Lung (tissue), 12 donors: ENCODE measurements around the gene KCNQ2. TPM values are rescaled to one million over a fixed set of nuclear protein-coding genes. Genes with fewer than 3 reads are reported as not detected.

Experiments used
- ATAC-seq: fragments of 200-7000 bp; cut with Tn5 transposase; one replicate; pipeline ENCODE4 v1.9.1; 2020; ENCODE audit warnings: moderate number of reproducible peaks; ENCODE audit not compliant: insufficient read depth, low FRiP score
- DNase-seq, 3 donors: peaks; one replicate each; pipeline ENCODE4 v3.0.0-alpha.2; 2013 to 2017
- H3K27ac ChIP-seq, 2 donors: one replicate each; pipeline ENCODE4 v1.5.1; 2013; ENCODE audit warnings: mild to moderate bottlenecking in 2 of 2, moderate library complexity in 2 of 2, control low read depth in 1 of 2, inconsistent platforms in 1 of 2, low read depth in 1 of 2, low read length in 1 of 2
- H3K27me3 ChIP-seq, 3 donors: one replicate each; pipeline ENCODE4 v1.5.1; 2013; ENCODE audit warnings: low read length in 2 of 3; ENCODE audit not compliant: control insufficient read depth in 3 of 3, insufficient read depth in 3 of 3
- H3K36me3 ChIP-seq, 4 donors: one replicate each; pipeline ENCODE4 v1.5.1; 2013; ENCODE audit warnings: low read length in 4 of 4, mild to moderate bottlenecking in 1 of 4, moderate library complexity in 1 of 4; ENCODE audit not compliant: control insufficient read depth in 4 of 4, insufficient read depth in 4 of 4
- H3K4me1 ChIP-seq, 5 donors: one replicate each; pipeline ENCODE4 v1.5.1; 2013; ENCODE audit warnings: low read length in 5 of 5, mild to moderate bottlenecking in 2 of 5, moderate library complexity in 1 of 5; ENCODE audit not compliant: control insufficient read depth in 5 of 5, insufficient read depth in 5 of 5
- H3K4me3 ChIP-seq: one replicate; pipeline ENCODE4 v1.5.1; 2013; ENCODE audit warnings: mild to moderate bottlenecking, control low read depth, moderate library complexity
- H3K9ac ChIP-seq, 2 donors: one replicate each; pipeline ENCODE4 v1.5.1; 2013; ENCODE audit warnings: low read length in 2 of 2, control low read depth in 1 of 2; ENCODE audit not compliant: insufficient read depth in 1 of 2
- H3K9me3 ChIP-seq, 4 donors: one replicate each; pipeline ENCODE4 v1.5.1; 2013; ENCODE audit warnings: low read length in 3 of 4, mild to moderate bottlenecking in 1 of 4, moderate library complexity in 1 of 4; ENCODE audit not compliant: control insufficient read depth in 4 of 4, insufficient read depth in 3 of 4
- CTCF ChIP-seq: IDR thresholded peaks from 2 replicates; pipeline ENCODE4 v1.5.1; 2012; ENCODE audit warnings: mild to moderate bottlenecking; ENCODE audit errors: control extremely low read depth, extremely low read depth
- whole genome bisulfite sequencing, 2 donors: extraction: QIAGEN DNeasy Blood & Tissue Kit; methylation state at CpG; one replicate each; pipeline ENCODE4 v1.1.7; 2013; 5-methylcytosine and 5-hydroxymethylcytosine counted together
- polyA plus RNA-seq, 2 donors: library from polyadenylated mRNA; stranded (reverse); fragments of 200-250 nt; gene quantifications; one replicate each; pipeline ENCODE4 v1.2.1, GENCODE V29; 2013
- total RNA-seq, 2 donors: library from RNA; depleted of rRNA in 1 of 2; stranded (reverse); fragments of >200 nt in 1 of 2; gene quantifications; one replicate each; pipeline ENCODE4 v1.2.1, GENCODE V29; 2014 to 2021
- donor health status: control.
- donor health status: control.
- donor health status: Bipolar disorder and iron deficiency.
- donor health status: healthy.
- donor health status: DM: yes; HTN: yes; CAD: no.

Gene KCNQ2
- total and polyA plus RNA-seq, 4 donors, result 0.18 to 6.8 (median 0.28) TPM; not detected in 1

DNA sequence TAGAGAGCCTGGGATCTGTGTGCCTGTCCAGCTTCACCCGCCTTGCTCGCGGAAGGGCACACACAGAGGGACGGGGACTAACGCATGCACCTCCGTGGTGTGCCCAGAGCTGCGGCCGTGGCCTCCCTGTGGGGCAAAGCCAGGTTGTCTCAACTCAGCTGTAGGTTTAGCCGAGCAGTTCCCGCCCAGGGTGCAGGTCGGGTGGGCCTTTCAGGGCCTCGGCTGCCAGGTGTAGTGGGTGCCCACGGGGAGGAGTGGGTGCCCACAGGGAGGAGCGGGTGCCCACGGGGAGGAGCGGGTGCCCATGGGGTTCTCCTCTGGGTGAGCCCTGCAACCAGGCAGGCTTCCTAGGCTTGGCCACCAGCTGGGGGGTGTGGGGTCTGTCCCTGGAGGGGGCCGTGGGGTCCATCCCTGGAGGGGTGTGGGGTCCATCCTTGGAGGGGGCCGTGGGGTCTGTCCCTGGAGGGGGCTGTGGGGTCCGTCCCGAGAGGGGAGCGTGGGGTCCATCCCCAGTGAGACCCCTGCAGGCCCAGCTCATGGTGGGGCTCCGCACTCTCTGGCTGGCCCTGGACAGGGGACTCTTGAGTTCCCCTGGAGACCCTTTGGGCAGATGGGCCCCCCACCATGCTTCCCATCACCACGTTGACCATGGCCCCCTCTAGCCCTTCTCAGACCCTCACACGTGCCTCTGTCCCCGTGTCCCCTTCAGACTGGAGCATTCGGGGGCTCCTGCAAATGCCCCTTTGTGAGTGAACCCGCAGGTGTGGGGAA is 73.5 kb downstream of the KCNQ2 start:
- Histone ChIP-seq H3K36me3 (no peaks in the 10 kb centered on the region), H3K27me3 (peaks cover 0 to 18% (median 5%) of the 10 kb centered on the region in 3 donors), H3K4me3 (no peak overlapping the region), H3K9ac (no peak overlapping the region), H3K9me3 (peaks cover 0 to 5% (median 0%) of the 10 kb centered on the region in 4 donors), H3K27ac (no peak overlapping the region), H3K4me1 (peaks cover 0 to 10% (median 0%) of the 10 kb centered on the region in 5 donors)
- 83 to 92% methylated on average over 27 of the region's 27 CpGs for WGBS, 2 donors
- ATAC-seq (no peak), DNase-seq (no peak)
- no peak for TF ChIP-seq CTCF

GRCh38 chr20:63397946-63398450 is 74.5 kb downstream of the KCNQ2 start:
- WGBS, 2 donors, result 82 to 91% methylated on average over 25 of the region's 25 CpGs
- Histone ChIP-seq H3K4me1 (peaks cover 0 to 15% (median 0%) of the 10 kb centered on the region in 5 donors), H3K9ac (no peak overlapping the region), H3K36me3 (no peaks in the 10 kb centered on the region), H3K27ac (no peak overlapping the region), H3K4me3 (no peak overlapping the region), H3K9me3 (no peaks in the 10 kb centered on the region), H3K27me3 (peaks cover 0 to 10% (median 0%) of the 10 kb centered on the region in 3 donors)
- TF ChIP-seq CTCF, result no peak
- DNase-seq (no peak), ATAC-seq (no peak)

GRCh38 chr20:63397155-63397843 is 75.2 kb downstream of the KCNQ2 start:
- H3K27me3 ChIP-seq, result peaks cover 0 to 10% (median 0%) of the 10 kb centered on the region in 3 donors
- H3K36me3 ChIP-seq, result no peaks in the 10 kb centered on the region
- 84 to 92% methylated on average over 30 of the region's 30 CpGs for WGBS, 2 donors
- no peak overlapping the region for H3K27ac ChIP-seq
- peaks cover 0 to 3% (median 0%) of the 10 kb centered on the region in 4 donors for H3K9me3 ChIP-seq
- H3K4me1 ChIP-seq, result peaks cover 0 to 15% (median 0%) of the 10 kb centered on the region in 5 donors
- H3K9ac ChIP-seq, result no peak overlapping the region
- no peak for TF ChIP-seq CTCF
- H3K4me3 ChIP-seq, result no peak overlapping the region
- no peak for DNase-seq
- ATAC-seq, result no peak
